ENCODE results near the gene USP5. TPM values are rescaled to one million over a fixed set of nuclear protein-coding genes. Genes with fewer than 3 reads are reported as not detected.
"Not testable (repeated sequence)": the region's sequence is repeated elsewhere in the genome, so short reads cannot be mapped to it uniquely, and the experiment has no call there.

The USP5 gene
- total RNA-seq, 6 experiments from 2014 or later = 149 to 211 (median 182) TPM

DNA sequence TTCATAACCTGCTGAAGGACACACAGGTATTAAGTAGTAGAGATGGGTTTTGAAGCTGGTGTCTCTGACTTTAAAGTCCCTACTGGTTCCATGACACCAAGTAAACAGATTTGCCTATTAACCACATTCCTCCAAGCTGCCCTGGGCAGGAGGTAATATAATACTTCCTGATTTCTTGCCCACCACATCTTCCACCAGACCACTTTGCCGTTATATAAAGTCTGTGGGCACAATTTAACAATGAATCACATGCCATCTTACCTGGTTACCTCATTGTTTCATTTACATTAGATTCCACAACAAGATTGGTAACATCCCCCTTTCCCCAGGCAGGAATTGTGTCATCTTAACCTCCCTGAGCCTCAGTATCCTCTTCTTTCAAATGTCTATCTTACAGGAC lies 51.8 kb downstream of the USP5 start:
- DNase-seq = no peak
- Mint-ChIP-seq H3K4me3 (no peak overlapping the region), H3K9me3 (no peaks in the 10 kb centered on the region), H3K4me1 (ENCODE audit: low read depth) (no peaks in the 10 kb centered on the region), H3K27ac (no peak overlapping the region), H3K36me3 (ENCODE audit: low read depth) (no peaks in the 10 kb centered on the region), H3K27me3 (ENCODE audit: insufficient read depth) (no peaks in the 10 kb centered on the region; the same call in 1 of the 2 replicates)
- TF ChIP-seq, protein P1, sequence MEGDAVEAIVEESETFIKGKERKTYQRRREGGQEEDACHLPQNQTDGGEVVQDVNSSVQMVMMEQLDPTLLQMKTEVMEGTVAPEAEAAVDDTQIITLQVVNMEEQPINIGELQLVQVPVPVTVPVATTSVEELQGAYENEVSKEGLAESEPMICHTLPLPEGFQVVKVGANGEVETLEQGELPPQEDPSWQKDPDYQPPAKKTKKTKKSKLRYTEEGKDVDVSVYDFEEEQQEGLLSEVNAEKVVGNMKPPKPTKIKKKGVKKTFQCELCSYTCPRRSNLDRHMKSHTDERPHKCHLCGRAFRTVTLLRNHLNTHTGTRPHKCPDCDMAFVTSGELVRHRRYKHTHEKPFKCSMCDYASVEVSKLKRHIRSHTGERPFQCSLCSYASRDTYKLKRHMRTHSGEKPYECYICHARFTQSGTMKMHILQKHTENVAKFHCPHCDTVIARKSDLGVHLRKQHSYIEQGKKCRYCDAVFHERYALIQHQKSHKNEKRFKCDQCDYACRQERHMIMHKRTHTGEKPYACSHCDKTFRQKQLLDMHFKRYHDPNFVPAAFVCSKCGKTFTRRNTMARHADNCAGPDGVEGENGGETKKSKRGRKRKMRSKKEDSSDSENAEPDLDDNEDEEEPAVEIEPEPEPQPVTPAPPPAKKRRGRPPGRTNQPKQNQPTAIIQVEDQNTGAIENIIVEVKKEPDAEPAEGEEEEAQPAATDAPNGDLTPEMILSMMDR (IDR thresholded peaks at IDR 0.05) = no peak

DNA sequence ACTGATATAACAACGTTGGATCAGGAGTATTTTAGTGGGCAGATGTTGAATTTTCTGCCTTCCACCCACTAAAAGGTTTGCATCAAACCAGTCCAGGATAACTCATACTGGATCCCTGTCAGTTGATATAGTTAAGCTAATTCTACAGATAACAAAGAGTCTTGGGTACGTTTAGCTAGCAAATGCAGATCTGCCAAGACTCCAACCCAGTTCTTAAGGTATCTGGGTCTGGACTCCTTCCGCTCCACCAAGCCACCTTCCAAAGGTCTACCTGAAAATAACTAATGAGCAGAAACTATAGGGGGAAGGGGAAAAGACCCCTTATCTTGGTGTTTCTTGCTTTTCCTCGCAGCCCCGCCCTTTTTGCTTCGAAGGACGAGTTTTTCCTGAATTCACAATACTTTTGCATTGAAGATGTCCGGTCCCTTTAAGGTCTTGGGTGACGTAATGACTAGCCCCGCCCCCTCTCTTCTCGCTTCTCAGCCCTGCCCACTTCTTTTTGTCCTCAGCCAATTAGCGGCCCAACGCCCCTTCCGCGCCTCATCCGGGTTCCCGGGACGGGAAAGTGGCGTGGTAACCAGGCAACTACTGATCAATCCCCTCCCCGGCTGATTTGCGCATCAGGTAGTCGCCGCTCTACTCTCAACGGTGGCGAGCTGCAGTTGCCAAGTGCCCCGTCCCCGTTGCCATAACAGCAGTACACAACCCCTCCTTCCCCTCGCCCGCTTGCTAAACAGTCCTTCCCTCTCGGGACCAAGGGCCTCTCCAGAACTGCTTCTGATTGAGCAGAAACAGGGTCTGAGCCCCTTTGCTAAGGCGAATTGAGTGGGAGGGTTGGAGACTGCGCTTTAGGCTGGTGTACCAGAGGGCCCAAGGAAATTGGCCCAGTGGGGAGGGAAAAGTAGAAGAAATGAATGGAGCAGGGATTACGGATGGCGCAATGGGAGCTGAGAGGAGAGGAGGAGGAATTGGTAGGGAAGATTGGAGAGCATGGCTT lies 52.6 kb downstream of the USP5 start, which contains the start of gene LRRC23:
Gene LRRC23 (plus strand): TSS at position 543 of the 997 bp plus-strand sequence. CDS start 812 bp downstream, outside the sequence.
- no peaks in the 10 kb centered on the region for H3K4me1 Mint-ChIP-seq (ENCODE audit: low read depth)
- no peaks in the 10 kb centered on the region; the same call in 1 of the 2 replicates for H3K27me3 Mint-ChIP-seq (ENCODE audit: insufficient read depth)
- no peaks in the 10 kb centered on the region for H3K9me3 Mint-ChIP-seq
- H3K27ac Mint-ChIP-seq = no peak within 1 kb of the TSS
- no peak within 1 kb of the TSS for H3K4me3 Mint-ChIP-seq
- TF ChIP-seq, protein P1 (IDR thresholded peaks at IDR 0.05) = no peak
- H3K36me3 Mint-ChIP-seq (ENCODE audit: low read depth) = no peaks in the 10 kb centered on the region
- DNase-seq = peak; percentile 93

DNA sequence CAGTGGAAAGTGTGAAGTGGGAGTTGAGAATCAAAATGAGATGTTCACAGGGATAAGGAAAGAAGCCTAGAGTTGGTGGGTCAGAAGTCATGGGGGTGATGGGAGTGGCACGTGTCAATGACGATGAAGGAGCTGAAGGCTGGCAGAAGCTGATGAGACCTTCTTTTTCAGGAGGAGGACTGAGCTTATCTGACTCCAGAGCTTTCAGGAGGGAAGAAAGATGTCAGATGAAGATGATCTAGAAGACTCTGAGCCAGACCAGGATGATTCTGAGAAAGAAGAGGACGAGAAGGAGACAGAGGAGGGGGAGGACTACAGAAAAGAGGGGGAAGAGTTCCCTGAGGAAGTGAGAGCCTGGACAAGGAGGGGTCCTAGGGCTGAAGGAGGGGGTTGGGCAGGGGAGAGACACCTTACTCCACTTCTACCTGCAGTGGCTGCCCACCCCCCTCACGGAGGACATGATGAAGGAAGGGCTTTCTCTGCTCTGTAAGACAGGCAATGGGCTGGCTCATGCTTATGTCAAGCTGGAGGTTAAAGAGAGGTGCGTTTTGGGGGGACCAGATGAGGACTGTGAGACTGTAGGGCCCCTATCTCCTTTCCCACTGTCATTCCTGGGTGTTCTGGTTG lies 53.6 kb downstream of the USP5 start:
- no peak overlapping the region for H3K4me3 Mint-ChIP-seq

DNA sequence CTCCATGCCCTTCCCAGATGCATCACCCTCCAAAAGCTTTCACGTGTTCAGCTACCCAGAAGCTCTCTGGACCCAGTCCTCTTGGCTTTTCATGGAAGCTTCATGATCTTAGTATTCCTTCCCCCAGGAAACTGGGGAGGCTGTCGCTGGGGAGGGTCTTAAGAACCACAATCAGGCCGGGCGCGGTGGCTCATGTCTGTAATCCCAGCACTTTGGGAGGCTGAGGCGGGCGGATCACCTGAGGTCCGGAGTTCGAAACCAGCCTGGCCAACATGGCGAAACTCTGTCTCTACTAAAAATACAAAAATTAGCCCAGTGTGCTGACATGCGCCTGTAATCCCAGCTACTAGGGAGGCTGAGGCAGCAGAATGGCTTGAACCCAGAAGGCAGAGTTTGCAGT lies 56.2 kb downstream of the USP5 start:
- not testable (repeated sequence) for H3K36me3 Mint-ChIP-seq (ENCODE audit: low read depth); H3K4me1 Mint-ChIP-seq (ENCODE audit: low read depth); DNase-seq; H3K4me3 Mint-ChIP-seq; H3K27me3 Mint-ChIP-seq (ENCODE audit: insufficient read depth); H3K9me3 Mint-ChIP-seq; H3K27ac Mint-ChIP-seq

More for the DNA sequence above, 53.6 kb downstream of the USP5 start:
- Mint-ChIP-seq H3K27me3 (ENCODE audit: insufficient read depth) (no peaks in the 10 kb centered on the region; the same call in 1 of the 2 replicates), H3K36me3 (ENCODE audit: low read depth) (no peaks in the 10 kb centered on the region), H3K27ac (no peak overlapping the region), H3K9me3 (no peaks in the 10 kb centered on the region), H3K4me1 (ENCODE audit: low read depth) (no peaks in the 10 kb centered on the region)
- TF ChIP-seq, protein P1 (IDR thresholded peaks at IDR 0.05) = no peak
- no peak for DNase-seq

DNA sequence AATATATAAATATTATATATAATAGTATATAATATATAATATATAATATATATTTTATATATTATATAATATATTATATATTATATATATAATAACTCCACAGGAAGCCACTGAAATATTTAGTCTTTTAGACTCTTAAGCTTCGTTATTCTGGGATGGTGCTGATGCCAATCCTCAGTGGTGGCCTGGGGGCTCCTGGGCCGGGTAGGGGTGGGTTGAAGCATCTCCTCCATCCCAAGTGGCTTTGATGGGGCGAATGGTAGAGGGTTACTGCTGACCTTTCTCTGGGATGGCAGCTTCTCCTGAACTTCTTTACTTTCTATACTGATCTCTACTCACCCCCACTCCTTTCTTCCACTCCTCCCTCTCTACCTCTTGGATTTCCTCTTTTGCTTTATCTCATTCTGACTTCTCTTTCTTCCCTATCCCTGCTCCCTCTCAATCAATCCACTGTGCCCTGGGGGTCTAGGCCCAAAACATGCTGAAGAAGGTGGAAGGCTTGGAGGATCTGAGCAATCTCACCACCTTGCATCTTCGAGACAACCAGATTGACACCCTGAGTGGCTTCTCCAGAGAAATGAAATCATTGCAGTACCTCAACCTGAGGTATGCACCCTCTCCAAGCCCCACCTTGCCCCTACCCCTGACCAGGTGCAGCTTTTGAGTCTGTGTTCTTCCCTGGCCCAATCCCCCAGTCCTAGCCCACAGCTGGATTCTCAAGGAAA lies 57.6 kb downstream of the USP5 start:
- DNase-seq = no peak
- Mint-ChIP-seq H3K27me3 (ENCODE audit: insufficient read depth) (peaks cover 4% of the 10 kb centered on the region), H3K36me3 (ENCODE audit: low read depth) (no peaks in the 10 kb centered on the region), H3K27ac (no peak overlapping the region), H3K9me3 (no peaks in the 10 kb centered on the region), H3K4me1 (ENCODE audit: low read depth) (peaks cover 7% of the 10 kb centered on the region; the same call in 1 of the 2 replicates), H3K4me3 (no peak overlapping the region)
- TF ChIP-seq, protein P1 (IDR thresholded peaks at IDR 0.05) = no peak
